Stimulated activated CD4-positive, alpha-beta T cell treated with anti-CD3 and anti-CD28 coated beads, Interleukin-1b, Interleukin-23, amount 100 ng/mL, for 1 hour (primary cell): ENCODE measurements around the gene PJVK.
"Not testable (repeated sequence)": the region's sequence is repeated elsewhere in the genome, so short reads cannot be mapped to it uniquely, and the experiment has no call there.

ENCODE experiments used
- DNase-seq, 2 donors: peaks; one replicate each; pipeline ENCODE4 v3.0.0-alpha.2; 2020; ENCODE audit warnings: low read depth in 2 of 2

The PJVK gene

DNA sequence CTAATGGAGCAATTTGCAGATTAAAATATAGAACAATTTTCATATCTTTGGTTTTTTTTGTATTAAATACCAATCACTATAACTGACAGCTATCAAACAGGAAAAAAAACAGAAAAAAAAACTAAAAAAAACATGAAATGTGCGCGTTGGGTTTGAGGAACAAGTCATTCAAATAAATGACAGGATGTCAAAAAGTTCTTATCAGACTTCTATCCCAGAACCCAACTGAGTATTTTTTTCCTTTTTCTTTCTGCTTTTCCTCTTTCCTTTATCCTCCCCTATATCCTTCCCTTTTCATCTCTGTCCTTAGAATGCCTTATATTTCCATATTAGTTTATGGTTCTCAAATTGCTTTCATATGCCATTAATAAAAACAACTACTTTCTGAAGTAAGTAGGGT lies 14.5 kb upstream of the PJVK start:
- DNase-seq, result no peak

DNA sequence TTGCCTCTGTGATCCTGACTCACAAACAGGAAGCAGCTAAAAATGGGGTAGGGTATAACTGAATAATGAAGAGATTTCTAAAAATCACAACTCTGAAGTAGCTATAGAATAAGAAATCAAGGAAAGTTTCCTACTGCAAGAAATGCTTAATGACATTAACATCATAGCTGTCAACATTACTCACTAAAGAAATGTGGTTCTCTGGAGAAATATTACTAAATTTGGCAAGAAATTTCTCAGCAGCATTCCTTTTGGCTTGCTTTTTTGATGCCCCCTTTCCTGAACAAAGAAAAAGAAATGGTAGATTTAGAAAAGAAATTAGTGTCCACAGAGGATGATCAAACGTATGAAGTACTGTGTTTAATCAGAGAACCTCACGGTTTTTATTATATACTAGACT lies 9.8 kb upstream of the PJVK start:
- no peak for DNase-seq

DNA sequence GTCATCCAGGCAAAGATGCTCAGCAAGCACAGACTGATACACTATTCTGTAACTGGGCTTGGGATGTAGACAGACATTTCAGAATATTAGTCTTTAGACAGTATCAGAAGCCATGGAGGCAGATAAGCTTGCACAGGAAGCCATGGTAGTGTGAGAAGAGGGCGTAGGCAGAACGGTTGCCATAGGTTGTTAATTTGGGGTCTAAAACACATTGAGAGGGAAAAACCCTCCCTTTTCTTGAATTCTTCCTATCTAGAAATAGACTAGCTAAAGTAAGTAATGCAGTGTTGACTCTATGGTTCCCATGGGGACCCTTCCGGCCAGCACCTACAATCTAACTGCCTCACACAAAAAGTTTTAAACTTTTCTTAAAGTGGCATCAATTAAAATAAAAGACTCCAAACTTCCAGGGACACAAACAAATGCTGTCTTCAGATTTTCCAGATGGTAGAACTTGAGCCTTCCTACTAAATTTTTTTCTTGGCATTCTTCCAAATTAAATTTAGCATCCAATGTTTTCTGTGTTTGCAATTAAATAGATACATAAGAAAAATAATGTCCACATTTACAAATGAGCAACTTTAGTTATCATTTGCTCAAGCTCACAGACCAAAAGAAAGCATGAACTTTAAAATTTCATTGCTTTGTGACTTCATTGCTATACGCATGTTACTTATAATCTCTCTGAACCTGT lies 2.1 kb upstream of the PJVK start:
- no peak for DNase-seq

DNA sequence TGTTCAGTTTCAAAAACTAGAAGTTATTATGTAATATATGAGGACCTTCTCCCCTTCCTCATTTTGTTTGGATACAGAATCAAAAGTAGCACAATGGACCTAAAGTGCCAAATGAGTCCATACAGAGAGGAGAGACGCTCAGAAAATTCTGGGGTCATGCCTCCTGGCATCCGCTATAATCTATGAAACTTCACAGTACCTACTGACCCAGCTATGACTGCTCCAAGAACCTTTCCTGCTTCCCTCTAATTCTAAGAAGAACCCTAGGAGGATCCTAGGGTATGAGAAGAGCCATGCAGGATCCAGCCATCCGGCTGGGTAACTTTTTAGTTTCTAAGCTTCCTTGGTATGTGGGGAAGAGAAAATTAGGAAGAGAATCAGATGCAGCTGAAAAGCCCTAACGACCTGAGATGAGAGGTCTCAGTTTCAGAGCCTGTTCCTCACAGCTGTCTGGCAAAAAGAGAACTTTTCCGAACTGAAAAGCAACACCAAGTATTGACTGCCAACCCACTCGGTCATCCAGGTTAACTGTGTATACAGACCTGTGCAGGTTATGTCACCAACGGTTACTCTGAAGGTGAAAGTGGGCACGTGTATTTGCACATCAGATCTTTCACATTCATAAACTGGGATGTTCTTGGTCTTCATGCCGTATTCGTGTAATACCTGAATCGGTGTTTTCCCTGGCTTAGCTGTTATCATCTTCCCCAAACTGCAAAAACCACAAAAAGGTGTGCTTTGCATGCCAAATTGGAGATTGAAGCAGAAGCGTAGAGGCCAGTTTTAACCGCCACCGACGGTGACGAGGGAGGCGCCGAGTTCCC lies 1.3 kb upstream of the PJVK start:
- no peak for DNase-seq

DNA sequence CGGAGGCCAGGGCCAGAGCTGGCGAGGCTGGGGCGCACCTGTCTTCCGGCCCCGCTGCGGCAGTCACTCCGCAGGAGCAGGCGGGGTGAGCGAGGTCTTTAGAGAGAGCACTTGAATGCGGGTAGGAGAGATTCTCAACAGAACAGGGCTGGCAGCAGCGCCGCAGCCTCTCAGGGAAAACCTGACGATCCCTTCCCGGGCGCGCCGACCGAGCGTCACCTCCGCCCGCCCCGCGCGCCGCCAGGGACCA lies 729 bp upstream of the PJVK start:
- no peak for DNase-seq

DNA sequence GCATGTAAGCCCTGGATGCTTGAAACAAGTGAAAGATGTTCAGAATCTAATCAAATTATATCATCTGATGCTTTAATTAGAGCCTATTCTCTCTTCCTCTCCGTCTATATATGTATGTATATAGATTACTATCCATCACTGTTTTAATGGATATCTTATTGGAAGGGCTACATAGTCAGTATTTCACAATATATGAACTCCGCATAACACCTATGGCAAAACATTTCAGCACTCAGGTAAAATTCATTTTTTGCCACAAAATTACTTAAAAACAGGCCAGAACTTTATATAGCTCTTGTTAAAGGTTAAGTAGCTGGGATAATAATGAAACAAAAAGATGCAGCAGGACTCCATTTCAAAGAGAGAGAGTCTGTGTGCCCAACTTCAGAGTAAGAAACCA lies 1.2 kb downstream of the PJVK start:
- DNase-seq, result no peak

DNA sequence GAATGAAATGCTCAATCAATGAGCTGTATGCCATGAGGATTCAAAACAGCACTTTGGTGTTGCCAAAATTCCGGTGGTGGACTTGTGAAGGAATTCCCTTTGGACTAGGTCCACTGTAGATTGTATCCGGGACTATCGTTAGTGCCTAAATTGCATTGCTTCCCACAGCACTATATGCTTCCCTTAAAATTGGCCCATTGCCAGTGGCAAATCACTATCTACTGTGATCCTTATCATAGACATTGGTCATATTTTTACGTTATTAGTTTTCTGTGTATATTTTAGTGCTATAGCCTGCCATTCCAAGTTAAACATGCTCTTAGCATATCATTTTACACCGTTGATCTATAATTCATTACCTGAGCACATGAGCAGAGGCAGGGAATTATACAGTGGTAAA lies 1.7 kb downstream of the PJVK start:
- no peak for DNase-seq

DNA sequence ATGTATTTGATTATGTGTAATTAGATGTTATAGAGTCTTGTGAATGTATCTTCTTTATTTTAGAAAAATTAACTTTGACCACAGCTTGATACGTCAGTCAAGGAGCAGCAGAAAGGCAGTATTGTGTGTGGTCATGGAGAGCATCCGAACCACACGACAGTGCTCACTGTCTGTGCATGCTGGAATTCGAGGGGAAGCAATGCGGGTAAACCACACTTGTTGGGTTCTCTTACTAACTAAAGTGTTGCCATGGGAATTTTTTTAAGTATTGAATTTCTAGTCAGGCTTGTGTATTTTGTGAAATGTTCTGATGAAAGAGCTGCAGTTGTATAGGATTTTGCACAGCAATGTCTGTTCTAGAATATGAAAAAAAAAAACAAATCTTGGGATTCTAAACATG lies 4.8 kb downstream of the PJVK start:
- no peak for DNase-seq

DNA sequence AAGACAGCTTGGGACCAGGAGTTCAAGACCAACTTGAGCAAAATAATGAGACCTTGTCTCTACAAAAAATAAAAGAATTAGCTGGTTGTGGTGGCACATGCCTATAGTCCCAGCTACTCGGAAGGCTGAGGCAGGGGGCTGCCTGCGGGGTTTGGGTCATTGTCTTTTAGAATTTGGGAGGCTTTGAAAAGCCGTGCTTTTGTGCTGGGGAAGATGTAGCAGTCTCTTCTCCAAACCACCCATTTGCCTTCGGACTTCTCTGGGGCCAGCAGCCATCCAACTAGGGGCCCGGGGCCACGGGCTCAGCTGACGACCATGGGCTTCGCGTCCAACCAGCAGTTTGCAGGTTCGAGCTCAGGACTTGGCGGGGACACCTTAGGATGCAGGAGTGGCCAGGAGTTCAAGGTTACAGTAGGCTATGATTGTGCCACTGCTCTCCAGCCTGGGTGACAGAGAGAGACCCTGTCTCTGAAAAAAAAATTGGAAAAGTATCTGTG lies 6.3 kb downstream of the PJVK start:
- no peak for DNase-seq

DNA sequence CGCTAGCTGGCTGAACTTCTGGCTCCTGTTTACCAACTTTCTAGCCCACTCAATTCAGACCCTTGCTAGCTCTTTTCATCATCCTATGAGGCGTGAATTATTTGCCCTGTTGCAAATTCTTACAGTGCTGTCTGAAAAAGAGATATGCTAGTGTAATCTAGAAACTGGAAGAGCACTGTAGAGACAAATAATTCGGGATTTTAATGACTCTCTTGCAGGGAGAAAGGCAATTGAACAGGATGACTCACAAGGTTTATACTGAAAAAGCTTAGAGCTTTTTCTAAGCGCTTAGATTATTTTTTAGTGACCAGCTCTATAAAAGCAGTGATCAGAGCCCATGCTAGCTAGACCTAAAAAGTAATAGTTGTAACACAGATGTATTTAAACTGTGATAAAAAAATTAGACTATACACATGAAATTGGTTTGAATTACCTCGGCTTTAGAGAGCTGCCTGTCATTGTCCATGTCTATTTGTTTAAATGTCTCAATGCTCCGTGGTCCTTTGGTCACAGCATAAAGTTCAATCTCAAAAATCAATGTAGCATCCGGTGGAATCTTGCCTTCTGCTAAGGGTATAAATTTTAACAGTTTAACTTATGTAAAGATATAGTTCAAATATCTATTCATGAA lies 18.2 kb downstream of the PJVK start:
- no peak for DNase-seq

DNA sequence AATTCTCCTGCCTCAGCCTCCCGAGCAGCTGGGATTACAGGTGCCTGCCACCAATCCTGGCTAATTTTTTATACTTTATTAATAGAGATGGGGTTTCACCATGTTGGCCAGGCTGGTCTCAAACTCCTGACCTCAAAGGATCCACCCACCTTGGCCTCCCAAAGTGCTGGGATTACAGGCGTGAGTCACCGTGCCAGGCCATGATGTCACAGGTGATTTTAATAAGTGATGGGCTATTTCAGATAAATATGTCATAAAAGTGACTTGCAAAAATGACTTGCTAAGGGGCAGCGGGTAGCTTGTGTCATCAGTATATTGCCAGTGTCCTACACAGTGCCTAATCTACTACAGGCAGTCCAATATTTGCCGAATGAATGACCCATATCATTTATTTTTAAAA lies 20.1 kb downstream of the PJVK start:
- DNase-seq, result not testable (repeated sequence)

DNA sequence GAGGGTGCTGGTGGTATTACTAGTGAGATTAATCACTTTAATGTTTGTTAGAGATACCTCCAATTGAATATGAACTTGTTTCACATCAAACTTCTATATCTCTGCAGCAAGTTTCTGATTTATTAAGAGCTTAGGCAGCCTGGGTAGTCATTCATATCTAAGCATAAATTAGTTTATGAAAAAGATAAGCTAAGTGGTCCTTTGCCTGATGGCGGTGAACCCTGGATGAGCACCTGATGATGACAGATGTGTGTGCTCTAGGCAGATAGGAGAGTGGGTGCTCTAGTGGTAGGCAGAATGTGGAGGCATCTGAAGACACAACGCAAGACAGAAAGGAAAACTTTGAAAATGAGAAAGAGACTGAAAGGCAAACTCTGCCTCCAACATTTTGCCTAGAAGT lies 22.2 kb downstream of the PJVK start:
- no peak for DNase-seq

DNA sequence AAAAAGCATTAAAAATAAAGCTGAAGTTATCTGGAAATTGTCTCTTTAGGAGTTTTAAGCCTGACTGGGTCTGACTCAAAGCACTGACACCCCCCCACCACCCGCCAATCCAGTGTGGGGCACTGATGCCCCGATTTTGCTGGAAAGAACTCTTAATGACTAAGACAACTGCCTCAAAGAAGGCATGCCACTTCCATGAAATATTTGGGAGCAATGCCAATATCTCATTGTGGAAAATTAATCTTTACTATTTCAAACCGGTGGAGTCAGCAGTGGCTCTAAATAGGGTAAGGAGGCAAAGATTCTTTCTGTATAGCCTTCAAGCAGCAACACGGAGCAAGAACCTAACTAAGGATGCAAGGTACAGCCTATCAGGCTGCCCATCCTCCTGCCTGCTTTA lies 22.8 kb downstream of the PJVK start:
- DNase-seq, result no peak

DNA sequence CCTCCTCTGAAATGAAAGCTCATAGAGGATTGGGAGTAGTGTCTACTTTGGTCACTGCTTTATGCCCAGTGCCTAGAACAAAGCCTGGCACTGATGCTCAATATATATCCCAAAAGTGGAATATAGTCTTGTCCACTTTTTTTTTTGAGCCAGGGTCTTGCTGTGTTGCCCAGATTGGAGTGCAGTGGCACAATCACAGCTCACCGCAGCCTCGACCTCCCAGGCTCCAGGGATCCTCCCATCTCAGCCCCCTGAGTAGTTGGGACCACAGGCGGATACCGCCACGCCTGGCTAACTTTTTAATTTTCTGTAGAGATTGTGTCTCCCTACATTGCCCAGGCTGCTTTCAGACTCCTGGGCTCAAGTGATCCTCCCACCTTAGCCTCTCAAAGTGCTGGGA lies 23.4 kb downstream of the PJVK start:
- no peak for DNase-seq

DNA sequence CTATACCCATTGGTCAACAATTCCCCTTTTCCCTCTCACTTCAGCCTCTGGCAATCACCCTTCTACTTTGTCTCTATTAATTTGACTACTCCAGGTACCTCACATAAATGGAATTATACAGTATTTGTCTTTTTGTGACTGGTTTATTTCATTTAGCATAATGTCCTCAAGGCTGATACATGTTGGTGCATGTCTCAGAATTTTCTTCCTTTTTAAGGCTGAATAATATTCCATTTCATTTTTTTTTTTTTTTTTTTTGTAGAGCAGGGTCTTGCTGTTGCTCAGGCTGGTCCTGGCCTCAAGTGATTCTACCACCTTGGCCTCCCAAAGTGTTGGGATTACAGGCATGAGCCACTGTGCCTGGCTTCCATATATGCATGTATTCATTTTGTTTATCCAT lies 25.3 kb downstream of the PJVK start:
- DNase-seq, result no peak

DNA sequence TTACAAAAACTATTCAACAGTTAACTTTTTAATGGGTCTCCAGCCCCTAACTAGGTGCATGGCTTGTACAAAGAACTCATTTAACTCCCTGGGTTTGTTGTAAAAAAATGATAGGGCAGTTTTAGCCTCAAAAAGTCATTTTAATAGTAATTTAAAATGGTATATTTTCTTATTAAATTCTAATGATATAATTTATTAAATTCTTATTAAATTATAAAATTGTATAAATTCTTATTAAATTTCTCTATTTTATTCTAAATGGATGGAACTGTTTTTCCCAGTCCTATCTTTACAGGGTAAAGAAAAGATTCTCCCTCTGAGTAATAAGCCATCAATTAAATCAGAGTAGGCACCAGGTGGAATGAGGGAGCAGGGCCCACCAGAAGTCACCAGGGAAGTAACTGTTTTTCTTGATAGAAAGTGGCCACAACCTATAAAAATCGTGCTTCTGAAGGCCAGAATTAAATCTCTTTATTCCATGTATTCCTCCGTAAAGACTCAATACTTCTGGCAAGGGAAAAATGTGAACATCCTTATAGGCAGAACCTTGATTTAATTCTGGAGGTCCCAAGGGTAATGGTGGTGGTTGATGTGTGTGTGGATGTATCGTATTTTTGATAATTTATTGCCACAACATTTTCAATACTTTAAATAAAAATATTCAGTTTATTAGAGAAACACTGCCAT lies 26.4 kb downstream of the PJVK start:
- no peak for DNase-seq

DNA sequence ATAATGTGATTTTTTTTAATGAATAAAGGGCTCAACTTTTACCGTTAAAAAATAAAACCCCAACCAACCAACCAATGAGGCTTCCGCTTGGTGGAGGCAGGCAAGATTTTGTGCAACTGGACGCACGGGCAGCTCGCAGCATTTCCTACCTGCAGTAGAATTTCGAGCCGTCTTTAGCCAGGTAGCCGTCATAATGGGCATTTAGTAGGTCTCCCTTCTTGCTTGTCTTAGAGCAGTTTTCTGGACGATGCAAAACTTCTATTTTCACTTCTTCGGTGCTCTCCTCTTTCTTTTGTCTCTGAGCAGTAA lies 26.9 kb downstream of the PJVK start:
- no peak for DNase-seq

DNA sequence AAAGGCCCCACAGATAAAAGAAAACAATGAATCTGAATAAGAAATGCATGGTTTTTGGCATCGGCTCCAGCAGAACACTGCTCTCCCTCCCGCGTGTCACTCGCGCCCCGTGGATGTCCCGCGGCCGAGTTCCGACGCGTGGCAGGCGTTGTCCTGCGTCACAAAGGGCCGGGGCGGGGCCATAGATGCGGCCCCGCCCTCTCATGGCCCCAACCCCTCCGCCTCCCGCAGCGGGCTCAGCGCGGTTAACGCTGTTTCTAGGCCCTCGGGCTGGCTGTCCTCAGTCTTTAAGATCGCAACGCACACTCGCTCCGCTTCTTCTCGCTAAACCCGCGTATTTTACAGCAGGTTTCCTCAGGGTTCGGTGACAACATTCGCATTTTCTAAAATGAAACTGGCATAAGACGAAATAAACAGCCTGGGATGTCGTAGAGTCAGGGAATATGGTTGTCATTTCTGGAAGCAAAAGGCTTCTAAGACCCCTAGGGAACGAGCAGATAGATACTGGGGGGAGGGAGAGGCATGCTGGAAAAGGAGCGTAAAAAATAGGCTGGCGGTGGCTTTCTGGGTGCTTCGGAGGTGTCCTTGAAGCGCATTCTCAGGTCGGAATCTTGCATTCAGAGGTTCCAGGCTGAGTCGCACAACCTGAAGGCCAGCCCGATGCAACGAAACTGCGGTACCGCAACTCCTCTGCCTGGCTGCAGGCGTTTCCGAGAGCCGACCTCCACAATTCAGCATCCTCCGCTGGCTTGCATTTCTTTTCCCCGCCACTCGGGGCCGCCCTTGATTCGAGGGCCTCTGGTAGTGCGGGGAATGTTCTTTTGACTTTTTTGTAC lies 27.5 kb downstream of the PJVK start, which contains the start of gene FKBP7:
Gene FKBP7 (minus strand): TSS at position 162 of the 836 bp plus-strand sequence. CDS start 101 bp downstream, at position 61.
- peak; percentile 48 to 66 for DNase-seq

DNA sequence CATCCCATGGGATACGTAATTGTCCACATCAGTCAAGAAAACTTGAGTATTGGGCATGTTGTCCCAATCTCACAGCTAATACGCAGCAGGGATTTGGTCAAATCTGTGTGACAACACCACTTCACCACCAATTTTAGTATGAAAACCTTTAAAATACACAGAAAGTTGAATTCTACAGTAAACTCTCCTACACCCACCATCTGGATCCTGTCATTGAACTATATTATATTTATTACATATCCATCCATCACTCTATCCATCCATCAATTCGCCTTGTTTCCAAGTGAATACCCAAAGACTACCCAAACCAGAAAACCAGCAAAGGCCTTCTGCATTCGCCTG lies 28.1 kb downstream of the PJVK start:
- DNase-seq, result no peak

DNA sequence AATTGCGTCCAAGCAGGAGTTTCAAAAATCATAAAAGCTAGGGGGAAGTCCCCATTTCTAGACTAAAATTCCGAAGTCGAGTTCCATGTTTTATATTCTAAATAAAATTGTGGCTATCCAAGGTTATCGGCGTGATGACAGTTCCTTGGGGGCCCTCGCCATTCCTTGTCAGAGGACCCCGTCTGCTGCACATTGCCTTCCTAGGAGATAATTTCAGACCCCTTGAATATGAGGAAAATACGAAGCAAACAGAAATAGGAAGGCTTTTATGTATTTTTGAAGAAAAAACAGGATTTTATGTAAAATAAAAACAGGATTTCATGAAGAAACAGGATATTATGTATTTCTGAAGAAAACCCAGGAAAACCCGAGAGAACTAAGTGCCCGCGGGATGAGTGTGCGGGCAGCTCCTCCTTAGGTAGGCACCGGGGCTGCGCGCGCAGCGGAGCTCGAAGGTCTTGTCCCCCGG lies 28.6 kb downstream of the PJVK start:
- DNase-seq, result no peak
